HepG2 (cell line): Measurements from ENCODE around the gene SEPTIN10. TPM values are rescaled to one million over a fixed set of nuclear protein-coding genes. Genes with fewer than 3 reads are reported as not detected.

Experiments
- AKNA ChIP-seq: sonication (generic); formaldehyde crosslinking; IDR thresholded peaks from 2 replicates; pipeline ENCODE4 v1.4.0; 2020; ENCODE audit warnings: missing genetic modification reagents, borderline replicate concordance
- HNF1A ChIP-seq, 2 experiments: sonication (generic) in 1 of 2; formaldehyde crosslinking in 1 of 2; IDR thresholded peaks; 2 replicates each; pipeline versions ENCODE4 v1.4.0 to v1.6.1; 2016 to 2020; ENCODE audit warnings: borderline replicate concordance in 1 of 2, low read depth in 1 of 2, mild to moderate bottlenecking in 1 of 2, missing genetic modification reagents in 1 of 2
- IRF2 ChIP-seq: IDR thresholded peaks from 2 replicates; pipeline ENCODE4 v1.6.1; 2018; ENCODE audit warnings: missing genetic modification reagents, missing compliant biosample characterization
- KDM1A ChIP-seq: IDR thresholded peaks from 2 replicates; pipeline ENCODE4 v1.6.1; 2016; ENCODE audit warnings: missing compliant biosample characterization
- MED1 ChIP-seq: sonication (generic); formaldehyde crosslinking; IDR thresholded peaks from 2 replicates; pipeline ENCODE4 v1.4.0; 2020; ENCODE audit warnings: missing genetic modification reagents
- NONO ChIP-seq, 2 experiments: fragments of 450-650 bp in 1 of 2; sonication (generic) in 1 of 2; formaldehyde crosslinking in 1 of 2; IDR thresholded peaks in 1 of 2; conservative IDR thresholded peaks in 1 of 2; 2 replicates each; pipeline versions ENCODE4 v1.6.1 to v1.8.0; 2017 to 2022; ENCODE audit warnings: mild to moderate bottlenecking in 1 of 2, missing genetic modification reagents in 1 of 2, moderate library complexity in 1 of 2
- TRAFD1 ChIP-seq: sonication (generic); formaldehyde crosslinking; IDR thresholded peaks from 2 replicates; pipeline ENCODE4 v1.5.1; 2020; ENCODE audit warnings: missing genetic modification reagents, mild to moderate bottlenecking, borderline replicate concordance
- ZEB1 ChIP-seq: IDR thresholded peaks from 2 replicates; pipeline ENCODE4 v1.6.1; 2012; ENCODE audit warnings: mild to moderate bottlenecking, low read depth, inconsistent platforms; ENCODE audit not compliant: insufficient replicate concordance
- ZKSCAN8 ChIP-seq: IDR thresholded peaks from 2 replicates; pipeline ENCODE4 v1.6.1; 2016; ENCODE audit warnings: borderline replicate concordance, missing genetic modification reagents, missing compliant biosample characterization
- ZNF574 ChIP-seq: sonication (generic); formaldehyde crosslinking; IDR thresholded peaks from 2 replicates; pipeline ENCODE4 v1.4.0; 2020; ENCODE audit warnings: missing genetic modification reagents
- ZNF740 ChIP-seq: sonication (generic); formaldehyde crosslinking; IDR thresholded peaks from 2 replicates; pipeline ENCODE4 v1.4.0; 2020; ENCODE audit warnings: missing genetic modification reagents
- polyA plus RNA-seq, 8 experiments: library from polyadenylated mRNA; depleted of rRNA in 3 of 8; stranded (reverse) in 7 of 8; unstranded in 1 of 8; fragments of >200 nt; fragmentation: Illumina TruSeq in 4 of 8; extraction: Trizol in 4 of 8; gene quantifications; 2 replicates each; pipeline versions ENCODE4 v1.2.1 to v1.2.3, GENCODE V29; 2011 to 2016; ENCODE audit warnings: low read depth in 4 of 8, missing spikeins in 1 of 8, mixed read lengths in 1 of 8; ENCODE audit not compliant: insufficient read depth in 1 of 8
- total RNA-seq, 5 experiments: library from RNA; depleted of rRNA; stranded (reverse); fragments of >200 nt; fragmentation: Illumina TruSeq; extraction: Trizol; gene quantifications; 2 replicates each; pipeline ENCODE4 v1.2.3, GENCODE V29; 2016; ENCODE audit warnings: low read depth in 1 of 5

SEPTIN10 gene
- total and polyA plus RNA-seq, 2 of the 13 experiments (the other 11 are each of a cell fraction or from before 2014, with no cell fraction given): 45.8 to 67.5 TPM

GRCh38 chr2:109623923-109624322 lies 10.2 kb upstream of the SEPTIN10 start (continued):
- TF ChIP-seq ZEB1: peak; percentile 87
- no peak for TF ChIP-seq IRF2 (CRISPR knock-in tag)
- TF ChIP-seq MED1: no peak; the same call in 1 of the 2 replicates
- no peak for TF ChIP-seq NONO (IDR thresholded peaks at IDR 0.05)
- no peak for TF ChIP-seq NONO (CRISPR knock-in tag; conservative IDR thresholded peaks at IDR 0.05)
- no peak for TF ChIP-seq AKNA (CRISPR knock-in tag)
- no peak for TF ChIP-seq ZNF574 (CRISPR knock-in tag)
- no peak for TF ChIP-seq ZNF740 (CRISPR knock-in tag)
- TF ChIP-seq HNF1A (IDR thresholded peaks at IDR 0.05; ENCODE audit: low read depth): no peak
- no peak for TF ChIP-seq HNF1A (CRISPR knock-in tag; IDR thresholded peaks at IDR 0.05; ENCODE audit: borderline replicate concordance)
- no peak for TF ChIP-seq ZKSCAN8
- no peak for TF ChIP-seq KDM1A
- no peak for TF ChIP-seq TRAFD1
